Activated effector memory CD4-positive, alpha-beta T cell treated with anti-CD3 and anti-CD28 coated beads, Interleukin-2, amount 50 U/mL, for 16 hours (primary cell): Measurements from ENCODE around the gene SNRNP27.

Source experiments
- DNase-seq: peaks from one replicate; pipeline ENCODE4 v3.0.0-alpha.2; 2020

Gene SNRNP27

DNA sequence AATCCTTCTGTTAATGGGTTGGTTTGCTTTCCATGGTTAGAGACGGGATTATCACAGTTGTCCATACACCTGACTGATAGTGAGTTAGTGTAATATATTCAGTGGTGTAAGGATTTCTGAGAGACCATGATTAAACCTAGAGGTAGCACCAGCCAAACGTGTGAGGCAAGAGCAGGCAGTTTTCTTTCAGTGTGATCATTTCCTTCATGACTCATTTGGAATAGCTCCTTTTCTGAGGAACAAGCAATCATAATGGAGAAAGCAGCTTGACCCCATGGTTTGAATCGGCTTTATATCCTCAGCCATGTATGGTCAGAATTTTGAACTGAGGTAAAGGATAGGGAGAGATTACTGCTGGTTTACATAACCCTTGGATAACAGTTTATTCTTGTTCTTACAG lies 24.1 kb downstream of the SNRNP27 start:
- no peak for DNase-seq

DNA sequence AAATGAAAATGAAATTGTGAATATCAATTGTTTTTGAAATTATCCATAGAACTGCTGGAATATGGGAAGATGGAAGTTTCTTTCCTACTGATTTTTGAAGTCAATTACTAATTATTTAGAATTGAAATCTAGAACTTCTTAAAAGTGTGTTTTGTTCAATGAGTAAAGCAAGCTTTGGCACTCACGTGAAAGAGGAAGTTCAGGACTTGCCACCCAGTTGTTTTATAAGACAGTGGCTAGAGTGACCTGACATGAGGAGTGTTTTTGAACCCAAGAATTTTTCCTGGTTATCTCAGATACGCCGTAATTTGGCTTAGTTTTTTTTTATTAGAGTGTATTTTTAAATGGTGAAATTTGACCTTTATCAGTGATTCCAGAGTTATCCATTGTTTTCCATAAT lies 24.6 kb downstream of the SNRNP27 start:
- DNase-seq, result no peak

DNA sequence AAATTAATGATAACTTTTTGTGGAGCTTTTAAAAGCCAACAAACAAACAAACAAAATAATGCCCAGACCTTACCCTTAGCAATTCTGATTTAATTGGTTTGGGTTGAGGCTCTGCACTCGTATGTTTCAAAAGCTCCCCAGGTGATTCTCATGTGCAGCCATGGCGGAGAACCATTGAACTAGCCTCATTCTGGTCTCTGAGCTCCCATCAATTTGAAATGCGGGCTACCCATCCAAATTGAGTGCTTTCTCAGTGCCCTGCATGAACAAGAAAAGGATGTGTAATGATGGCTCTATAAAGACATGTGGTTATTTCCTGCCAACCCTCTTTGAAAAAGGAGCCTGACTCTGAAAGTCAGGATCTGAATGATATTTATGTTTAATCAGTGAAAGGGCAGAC lies 29.4 kb downstream of the SNRNP27 start:
- no peak for DNase-seq

DNA sequence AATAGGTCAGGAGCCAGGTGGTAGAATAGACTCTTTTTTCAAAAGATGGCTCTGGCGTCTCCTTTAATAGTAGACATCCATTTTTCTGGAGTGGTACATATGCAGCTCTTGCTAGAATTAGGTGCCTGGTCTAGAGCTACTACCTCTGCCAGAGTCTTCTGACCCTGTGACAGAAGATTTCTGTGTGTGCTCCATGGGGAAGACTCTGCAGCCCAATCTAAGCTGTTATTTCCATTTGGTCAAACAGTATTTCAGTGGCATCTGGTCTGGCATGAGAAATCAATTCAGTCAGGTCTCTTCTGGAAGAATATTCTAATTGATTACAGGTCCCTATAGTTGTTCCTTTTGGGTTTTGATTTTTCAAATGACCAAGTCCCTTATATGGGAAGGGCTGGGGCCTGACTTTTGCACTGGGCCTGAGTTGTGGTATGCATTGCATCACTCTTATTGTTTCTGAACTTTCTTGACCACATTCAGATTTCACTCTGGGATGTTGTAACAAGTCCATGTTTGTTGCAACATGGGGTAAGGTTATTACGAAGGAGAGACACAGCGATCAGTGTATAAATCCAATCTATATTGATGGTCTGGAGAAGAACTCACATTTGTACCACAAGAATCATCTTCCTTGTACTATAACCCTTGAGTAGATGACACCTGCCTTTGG lies 33.2 kb downstream of the SNRNP27 start:
- DNase-seq, result no peak

DNA sequence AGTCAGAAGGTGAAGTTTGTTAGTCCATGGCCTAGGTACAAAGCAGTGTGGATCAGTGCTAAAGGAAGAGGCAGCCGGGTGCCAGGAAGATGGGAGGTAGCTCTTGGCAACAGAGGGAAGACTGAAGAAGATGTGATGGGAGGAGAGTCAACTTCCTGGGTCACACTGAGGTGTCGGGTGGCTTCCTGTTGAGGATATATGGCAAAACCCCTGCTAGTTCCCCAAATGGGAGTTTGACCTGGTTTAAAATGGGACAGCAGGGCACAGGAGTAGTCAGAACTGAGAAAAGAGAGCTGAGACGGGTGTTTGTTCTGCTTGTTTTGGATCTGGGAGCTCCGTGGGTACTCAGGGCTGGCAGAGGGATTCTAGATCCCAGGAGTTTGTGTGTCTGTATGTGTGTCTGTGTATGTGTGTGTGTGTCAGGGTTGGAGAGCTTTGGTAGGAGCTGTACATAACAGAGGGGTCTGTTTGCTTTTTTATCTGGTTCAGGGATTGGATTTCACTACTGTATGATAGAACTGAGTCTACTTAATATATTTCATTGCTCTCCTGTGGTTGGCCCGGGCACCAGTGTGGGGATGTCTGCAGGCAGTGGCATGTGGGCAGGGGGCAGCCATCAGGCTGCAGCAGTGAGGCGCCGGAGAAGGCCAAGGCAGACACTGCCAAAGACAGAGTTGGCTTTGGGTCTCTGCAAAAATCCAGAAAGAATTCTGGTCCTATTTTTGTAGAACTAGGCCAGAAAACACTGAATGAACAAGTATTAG lies 38.3 kb downstream of the SNRNP27 start:
- DNase-seq, result no peak

DNA sequence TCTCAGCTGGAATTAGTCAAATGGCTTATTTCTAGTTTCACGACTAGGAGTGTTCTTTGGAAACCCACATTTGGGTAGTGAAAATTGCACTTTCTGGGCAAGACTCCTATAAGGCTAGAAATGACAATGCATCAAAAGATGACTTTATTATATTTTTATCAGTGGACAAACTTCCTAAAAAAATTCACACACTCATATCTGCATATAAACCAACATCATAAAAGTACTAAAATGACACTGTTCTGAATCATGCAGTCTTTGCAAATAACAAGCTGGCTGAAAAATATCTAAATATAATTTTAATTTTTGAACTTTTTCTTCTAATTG lies 38.8 kb downstream of the SNRNP27 start:
- no peak for DNase-seq

DNA sequence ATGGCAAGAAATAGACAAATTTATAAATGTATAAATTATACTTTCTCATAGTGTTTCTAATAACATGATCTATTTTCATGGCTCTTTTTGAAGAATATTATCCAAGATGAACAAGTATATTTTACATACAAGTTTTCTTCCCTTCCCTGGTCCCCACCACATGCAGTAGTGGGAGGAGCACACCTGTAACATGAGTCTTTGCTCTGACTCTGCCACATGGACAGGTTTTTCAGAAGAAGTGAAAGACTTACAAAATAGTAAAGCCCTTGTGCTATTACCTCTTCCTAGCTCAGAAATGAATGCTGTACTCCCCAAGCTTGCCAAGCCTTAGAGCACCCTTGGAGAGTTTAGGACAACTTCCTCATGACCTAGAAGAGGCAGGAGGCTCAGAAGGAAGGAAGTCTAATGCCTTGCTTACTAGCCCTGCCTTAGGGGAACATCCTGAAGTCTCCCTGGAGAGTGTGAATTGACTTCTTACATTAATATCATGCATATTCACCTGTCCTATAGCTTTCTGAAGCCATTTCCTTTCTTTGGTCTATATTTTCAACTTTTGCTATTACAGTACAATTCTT lies 39.6 kb downstream of the SNRNP27 start:
- no peak for DNase-seq

DNA sequence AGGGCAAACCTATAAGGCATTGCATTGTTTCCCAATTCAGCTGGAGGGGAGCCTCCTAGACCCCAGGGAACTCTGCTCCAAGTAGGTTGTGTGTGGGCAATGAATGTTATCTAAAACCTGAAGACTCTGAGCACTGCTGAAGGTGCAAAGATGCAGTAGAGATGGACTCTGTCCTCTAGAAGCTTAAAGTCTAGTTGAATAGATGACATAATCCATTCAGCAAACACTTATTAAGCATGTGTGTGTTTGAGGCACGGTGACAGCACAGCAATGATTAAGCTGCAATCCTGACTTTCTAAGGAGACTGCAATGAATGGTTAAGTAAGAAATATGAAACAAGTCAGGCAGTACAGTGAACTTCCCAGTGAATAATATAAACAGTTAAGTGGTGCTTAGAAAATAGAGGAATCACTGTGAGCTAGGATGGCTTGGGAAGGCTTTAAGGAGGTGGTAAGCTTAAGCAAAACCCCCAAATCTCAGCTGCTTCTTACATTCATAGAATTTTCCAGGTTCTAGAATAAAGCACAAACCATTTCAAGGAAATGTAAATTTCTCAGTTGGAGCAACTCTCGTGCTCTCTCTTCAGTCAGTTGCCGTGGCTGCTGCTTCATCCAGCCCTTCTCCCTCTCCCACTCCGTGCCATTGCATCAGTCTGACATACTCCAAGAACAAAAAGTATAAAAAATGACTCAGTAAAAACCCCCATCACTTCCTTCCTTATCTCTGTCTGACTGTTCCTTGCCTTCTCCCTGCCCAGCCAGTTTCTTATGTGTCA lies 40.3 kb downstream of the SNRNP27 start:
- no peak for DNase-seq

DNA sequence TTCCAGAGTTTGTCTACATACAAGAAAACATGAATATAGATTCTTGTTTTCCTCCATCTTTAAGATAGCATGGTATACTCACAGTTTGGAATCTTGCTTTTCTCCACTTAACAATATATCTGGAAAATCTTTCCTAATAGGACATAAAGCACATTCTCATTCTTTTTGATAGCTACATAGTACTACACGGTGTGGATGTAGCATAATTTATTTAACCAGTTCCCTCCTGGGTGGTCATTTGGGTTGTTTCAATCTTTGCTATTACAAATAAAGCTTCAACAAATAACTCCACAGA lies 40.8 kb downstream of the SNRNP27 start:
- no peak for DNase-seq

DNA sequence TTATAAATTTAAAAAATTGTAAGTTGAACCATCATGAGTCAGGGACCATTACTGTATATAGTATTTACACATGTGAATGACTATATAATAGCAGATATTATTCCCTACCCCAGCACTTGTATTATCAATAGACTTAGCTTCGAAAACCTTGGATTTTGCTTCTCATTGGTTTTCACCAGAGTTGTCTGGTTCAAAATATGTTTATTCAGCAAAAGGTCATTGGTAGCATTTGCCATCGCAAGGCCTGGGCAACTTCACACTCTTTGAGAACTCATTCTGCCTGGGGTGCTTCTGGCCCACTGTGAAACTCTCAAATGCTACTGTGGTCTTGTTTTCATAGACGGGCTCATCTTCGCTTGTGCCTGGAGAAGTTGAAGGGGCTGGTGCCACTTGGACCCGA lies 41.3 kb downstream of the SNRNP27 start:
- DNase-seq, result no peak

DNA sequence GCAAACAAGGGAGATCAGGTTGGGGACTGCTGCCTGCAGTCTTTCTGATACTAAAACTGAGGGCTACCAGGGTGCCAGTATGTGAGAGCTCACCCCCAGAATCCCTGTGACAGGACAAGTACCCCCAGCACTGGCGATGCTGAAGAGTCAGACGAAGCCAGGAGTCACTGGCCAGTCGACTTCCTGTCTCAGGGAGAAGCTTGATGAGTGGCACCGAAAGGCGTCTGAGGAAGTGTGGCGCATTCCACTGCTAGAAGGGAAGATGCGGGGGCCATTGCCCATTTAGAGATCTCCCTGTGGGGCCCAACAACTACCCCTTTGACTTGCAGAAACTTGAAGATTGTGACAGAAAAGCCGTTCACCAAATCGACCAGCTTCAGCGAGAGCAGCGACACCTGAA lies 43.1 kb downstream of the SNRNP27 start:
- no peak for DNase-seq

DNA sequence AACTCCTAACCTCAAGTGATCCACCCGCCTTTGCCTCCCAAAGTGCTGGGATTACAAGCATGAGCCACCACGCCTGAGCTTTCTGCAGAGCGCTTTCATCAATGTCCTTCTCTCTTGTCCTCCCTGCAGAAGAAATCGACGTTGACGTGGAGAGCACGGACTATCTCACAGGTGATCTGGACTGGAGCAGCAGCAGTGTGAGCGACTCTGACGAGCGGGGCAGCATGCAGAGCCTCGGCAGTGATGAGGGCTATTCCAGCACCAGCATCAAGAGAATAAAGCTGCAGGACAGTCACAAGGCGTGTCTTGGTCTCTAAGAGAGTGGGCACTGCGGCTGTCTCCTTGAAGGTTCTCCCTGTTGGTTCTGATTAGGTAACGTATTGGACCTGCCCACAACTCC lies 44.2 kb downstream of the SNRNP27 start:
- no peak for DNase-seq

DNA sequence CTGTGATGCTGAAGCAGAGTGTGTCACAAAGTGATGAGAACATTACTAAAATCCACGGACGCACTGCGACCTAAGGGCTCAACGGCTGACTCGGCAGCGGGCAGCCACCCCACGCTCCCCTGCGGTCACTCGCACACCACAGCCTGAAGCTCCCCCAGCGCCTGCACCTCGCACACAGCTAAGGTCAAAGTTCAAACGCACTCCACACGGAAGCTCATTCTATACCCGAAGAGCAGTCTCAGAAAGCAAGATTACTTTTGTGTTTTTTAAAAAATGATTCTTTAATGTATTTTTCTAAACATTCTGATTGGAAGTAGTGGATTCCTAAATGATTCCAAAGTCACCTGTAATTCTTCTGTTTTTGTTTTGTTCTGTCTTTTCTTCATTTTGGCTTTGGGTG lies 46.0 kb downstream of the SNRNP27 start:
- DNase-seq, result no peak

DNA sequence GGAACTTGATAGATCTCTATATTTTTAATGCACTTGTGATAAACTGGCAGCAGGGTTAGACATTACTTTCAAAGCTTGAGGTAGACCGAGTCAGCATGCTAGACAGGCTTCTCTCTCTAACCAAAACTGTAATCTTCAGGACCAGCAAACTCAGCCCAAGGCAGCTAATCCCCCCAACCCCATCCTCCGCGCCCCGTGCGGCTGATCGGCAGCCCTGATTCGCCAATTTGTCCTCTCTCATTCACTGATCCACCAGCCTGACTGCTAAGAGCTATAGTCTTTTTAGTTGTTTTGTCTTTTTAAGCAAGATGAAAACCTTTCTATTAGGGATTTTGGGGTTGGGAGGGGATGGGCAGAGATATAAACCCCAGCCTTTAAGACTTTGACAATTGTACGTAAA lies 46.9 kb downstream of the SNRNP27 start:
- no peak for DNase-seq

DNA sequence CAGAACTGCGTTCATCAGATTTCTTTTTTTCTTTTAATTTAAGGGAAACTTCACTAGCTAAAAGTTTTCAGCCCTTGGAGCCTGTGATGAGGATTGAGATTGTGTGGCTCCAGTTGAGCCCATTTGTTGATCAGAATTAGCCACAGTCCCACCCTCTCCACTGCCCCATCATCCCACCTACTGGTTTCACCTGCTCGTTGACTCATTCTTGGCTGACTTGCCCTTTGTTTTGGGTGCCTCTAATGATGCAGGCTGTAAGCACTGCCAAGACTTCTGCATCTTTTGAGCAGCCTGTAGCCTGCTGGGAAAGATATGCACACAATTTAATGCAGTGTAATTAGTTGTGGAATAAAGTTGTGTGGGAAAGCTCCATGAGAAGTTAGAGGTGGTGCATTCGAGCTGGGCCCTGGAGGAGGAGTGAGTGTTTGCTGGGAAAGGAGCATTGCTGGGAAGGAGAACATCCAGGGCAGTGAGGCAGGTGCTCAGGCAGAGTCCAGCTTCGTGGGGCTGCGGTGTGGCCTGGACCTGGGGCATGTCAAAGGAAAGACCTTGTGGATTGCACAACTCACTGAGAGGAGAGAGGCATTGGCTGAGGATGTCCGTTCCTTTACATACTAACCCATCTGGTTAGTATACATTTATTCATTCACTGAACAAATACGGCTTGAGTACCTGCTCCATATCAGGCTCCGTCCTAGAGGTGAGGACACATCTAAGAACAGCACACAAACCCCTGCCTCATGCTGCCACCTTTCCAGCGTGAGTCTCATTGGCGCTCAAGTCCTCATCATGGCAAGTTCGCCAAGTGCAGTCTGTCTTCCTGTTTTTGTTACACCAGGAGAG lies 49.5 kb downstream of the SNRNP27 start:
- no peak for DNase-seq

DNA sequence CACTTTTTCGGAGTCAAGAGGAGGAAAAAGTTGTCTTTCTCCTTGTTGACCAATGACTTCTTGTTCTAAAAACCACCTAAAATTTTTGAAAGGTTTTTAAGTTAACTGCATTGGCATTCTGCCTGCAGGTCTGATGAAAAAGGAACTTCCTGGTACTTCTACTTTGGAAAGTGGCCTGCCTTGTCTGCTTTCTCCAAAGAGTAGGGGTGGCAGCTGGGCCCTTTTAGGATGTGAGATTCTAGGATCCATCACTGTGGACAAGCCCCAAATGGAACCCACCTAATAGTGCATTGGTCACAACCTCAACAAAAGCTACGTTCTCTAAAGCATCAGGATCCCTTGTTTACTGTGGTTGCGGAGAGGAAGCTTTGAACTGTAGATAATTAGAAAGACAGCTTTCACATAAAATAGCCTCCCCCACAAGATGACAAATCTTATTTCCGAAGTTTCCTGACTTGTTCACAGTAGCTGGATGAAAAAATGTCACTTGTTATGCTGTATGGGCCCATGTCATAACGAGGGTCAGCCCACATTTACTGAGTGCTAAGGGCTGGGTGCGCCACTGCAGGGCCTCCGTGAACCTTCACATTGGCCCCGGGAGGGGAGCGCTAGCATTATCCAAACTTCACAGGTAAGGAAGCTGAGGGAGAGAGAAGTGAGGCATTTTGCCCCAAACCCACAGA lies 50.2 kb downstream of the SNRNP27 start:
- DNase-seq, result no peak

DNA sequence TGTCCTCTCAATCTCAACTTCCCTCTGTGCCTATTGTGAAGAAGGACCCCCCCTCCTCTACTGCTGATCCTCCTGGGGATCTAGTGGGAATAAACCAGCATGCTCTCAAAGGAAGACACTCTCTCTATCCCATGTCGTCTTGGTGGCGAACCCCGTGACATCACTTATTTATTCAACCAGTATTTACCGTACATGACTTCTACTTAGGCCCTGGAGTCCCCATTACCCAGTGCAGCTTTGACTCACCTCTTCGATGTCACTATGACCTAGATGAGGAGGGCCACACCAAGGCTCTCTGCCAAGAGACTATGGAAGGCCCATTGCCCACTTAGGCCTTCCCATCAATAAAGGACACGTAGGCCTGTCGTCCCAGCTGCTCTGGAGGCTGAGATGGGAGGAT lies 51.0 kb downstream of the SNRNP27 start:
- no peak for DNase-seq

DNA sequence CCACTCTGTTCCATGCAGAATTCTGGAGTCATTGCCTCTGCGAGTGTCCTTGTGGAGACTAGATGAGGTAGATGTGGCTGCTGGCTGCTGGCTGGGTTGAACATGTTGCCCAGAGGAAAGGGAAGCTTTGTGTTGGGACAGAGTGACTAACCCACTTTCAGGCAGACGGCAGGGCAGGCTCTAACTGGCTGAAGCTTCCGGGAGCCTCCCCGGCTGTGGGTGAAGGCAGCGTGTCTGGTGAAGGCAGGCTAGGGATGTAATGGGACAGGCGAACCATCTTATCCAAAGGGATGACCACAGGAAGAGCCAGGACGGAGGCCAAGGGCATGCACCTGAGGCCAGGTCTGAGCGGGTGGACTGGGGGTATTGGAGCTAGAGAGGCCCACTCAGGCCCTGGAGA lies 51.7 kb downstream of the SNRNP27 start:
- DNase-seq, result no peak

DNA sequence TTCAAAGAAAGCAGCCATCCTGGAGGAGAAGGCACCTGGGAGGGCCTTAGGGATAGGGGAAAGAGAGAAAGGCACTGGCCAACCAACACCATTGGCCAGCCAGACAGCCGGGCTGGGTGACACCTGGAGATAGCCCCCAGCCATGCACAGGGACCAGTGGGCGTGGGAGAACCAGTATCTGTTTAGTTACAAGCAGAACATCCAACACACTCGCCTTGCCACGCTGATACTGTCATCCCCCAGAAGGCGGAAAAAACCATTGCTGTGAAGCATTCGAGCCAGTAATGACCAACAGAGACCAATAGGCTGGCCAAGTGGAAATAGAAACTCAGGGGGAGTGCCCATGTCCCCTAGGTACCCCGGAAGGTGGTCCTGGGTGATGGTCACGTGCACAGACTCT lies 52.2 kb downstream of the SNRNP27 start:
- DNase-seq, result no peak

DNA sequence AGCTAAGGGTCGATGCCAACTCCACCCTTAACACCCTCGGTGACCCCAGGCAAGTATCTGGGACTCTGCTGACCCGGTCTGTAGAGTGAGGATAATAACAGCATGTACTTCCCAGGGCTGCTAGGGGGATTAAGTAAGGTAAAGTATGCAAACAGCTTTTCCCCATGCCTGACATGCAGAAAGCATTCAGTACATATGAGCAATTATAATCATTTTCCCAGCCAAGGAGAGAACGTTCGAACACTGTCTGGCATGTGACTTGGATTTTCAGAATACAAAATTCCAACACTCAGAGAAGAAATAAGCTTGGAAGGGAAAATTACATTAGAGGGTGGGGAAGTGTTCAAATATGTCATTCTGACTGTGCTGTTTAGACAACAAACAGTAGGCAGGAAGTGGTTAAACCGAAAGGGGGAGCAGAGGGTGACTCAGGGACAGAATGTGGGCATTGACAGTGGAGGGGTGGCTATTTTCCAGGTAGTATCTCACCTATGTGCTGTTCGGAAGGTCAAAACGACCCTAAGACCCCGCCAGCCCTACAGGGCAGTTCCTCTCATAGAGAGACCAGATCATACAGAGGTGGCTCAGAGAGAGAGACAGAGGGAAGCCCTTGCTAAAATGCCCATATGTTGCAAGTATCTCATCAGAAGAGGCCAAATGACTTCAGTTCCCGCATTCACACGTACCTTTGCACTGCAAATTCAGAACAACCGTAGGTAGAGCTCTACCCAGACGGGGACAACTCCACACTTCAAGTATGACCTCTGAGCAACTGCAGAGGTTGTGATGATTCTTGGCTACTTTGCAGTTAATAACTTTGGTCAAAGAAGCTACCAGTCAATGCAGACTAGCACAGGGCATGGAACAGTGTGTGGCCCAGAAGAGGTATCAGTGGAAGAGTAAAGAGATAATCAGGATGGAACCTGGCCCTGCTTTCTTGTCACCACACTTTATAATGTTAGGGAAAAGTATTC lies 52.9 kb downstream of the SNRNP27 start:
- DNase-seq, result peak; percentile 79

DNA sequence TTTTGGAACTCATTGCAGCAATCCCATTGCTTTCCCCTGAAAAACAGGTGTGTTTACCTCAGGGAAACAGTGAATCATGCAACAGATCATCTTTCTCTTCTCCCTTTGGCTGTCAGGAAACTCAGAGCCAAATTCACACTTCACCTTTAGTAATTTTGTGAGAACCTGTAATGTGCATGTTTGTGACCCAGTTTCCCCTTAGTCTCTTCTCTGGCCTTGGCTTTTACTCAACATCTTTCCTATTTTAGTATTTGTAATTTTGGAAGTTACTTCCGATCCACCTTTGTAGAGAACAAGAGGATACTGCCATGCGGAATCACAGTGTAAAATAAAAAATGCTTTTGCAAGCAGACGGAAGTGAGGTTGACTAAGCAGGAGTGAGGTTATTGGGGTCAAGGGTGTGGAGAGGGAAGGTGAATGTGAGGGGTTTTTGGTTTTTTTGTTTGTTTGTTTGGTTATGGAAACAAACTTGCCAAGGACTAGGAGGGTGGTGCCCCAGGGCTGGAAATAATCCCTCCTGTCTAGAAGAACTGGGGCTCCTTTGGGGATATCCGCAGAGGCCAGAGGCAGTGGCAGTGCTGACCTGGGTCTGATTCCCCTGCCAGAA lies 53.7 kb downstream of the SNRNP27 start:
- no peak for DNase-seq
